Measurements from ENCODE around the gene TBPL1.
A peak's percentile ranks its signal among the peaks of the same experiment; 100 is the strongest.
"Not testable (repeated sequence)": the region's sequence is repeated elsewhere in the genome, so short reads cannot be mapped to it uniquely, and the experiment has no call there.

The TBPL1 gene

DNA sequence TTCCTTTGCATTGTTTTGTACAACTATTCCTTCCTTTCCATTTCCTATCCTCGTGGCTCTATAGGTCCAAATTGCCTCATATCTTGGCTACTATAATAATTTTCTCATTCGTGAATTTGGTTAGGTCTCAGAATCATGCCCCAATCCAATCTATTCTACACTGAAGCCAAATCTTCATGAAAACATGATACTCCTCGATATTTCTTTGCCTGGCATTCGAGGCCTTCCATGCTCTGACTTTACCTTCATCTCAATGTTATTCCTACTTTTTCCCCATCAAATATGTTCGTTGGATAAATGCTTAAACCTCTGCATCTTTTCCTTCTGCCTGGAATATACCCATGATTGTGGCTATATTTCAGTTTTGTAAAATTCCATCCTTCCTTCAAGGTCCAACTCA, 33.7 kb upstream of the TBPL1 start:
- H3K27ac ChIP-seq: no peak overlapping the region
- TF ChIP-seq, protein P1, sequence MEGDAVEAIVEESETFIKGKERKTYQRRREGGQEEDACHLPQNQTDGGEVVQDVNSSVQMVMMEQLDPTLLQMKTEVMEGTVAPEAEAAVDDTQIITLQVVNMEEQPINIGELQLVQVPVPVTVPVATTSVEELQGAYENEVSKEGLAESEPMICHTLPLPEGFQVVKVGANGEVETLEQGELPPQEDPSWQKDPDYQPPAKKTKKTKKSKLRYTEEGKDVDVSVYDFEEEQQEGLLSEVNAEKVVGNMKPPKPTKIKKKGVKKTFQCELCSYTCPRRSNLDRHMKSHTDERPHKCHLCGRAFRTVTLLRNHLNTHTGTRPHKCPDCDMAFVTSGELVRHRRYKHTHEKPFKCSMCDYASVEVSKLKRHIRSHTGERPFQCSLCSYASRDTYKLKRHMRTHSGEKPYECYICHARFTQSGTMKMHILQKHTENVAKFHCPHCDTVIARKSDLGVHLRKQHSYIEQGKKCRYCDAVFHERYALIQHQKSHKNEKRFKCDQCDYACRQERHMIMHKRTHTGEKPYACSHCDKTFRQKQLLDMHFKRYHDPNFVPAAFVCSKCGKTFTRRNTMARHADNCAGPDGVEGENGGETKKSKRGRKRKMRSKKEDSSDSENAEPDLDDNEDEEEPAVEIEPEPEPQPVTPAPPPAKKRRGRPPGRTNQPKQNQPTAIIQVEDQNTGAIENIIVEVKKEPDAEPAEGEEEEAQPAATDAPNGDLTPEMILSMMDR (IDR thresholded peaks at IDR 0.05): no peak
- H3K4me3 ChIP-seq: no peak overlapping the region
- DNase-seq (ENCODE audit: low spot score): no peak

DNA sequence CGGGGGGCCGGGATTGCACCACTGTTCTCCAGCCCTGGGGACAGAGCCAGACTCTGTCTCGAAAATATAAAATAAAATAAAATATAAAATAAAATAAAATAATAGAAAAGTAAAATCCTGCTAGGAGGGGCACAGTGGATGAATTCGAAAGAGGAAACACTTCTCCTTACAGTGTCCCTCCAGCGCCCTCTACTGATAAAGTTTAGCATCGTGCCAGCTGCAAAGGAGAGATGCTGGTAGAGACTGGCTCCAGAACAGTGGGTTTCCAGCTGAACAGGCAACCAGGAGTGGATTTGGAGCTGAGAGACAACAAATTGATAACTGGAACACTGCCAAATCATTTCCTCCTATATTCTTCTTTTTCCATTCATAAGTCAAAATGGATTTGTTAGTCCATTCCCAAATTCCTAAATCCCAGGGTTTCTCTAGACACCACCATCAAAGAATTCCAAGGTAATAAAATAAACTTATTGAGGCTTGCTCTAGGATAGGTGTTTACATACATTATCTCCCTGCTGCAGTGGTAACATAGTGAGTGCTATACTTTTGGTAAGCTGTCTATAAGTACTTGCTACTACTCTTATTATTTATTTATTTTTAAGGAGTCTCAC, 31.7 kb upstream of the TBPL1 start:
- DNase-seq (ENCODE audit: low spot score): no peak
- TF ChIP-seq, protein P1 (IDR thresholded peaks at IDR 0.05): peak; percentile 81
- H3K27ac ChIP-seq: no peak overlapping the region
- H3K4me3 ChIP-seq: peak overlapping the region; percentile 35

DNA sequence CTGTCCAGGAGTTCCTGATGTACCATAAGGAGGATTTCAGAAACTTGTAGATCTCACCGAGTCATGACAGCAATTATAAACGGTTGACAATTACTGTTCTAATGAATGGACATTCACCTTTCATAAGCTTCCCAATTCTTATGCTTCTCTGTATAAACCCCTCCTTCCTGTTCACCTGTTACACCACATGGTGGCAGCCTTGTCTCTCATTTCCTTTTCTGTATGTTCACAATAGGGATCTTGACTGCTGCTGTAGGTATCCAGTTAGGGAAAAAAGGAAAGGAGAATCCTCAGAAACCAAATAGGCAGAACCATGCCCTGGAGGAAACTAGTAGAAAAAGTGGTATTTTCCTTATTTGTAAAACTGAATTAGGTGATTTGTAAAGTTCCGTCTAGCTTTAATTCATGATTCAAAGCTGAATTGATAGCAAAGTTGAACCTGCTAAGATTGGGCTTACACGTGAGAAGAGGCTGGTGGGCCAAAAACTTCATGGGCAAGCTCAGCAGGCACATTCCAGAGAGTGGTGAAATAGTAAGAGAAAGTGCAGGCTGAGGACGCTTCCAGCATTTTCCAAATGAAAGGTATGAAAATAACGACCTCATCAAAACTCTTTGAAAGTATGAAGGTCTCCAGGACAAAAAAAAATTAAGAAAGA, 29.0 kb upstream of the TBPL1 start:
- no peak for DNase-seq (ENCODE audit: low spot score)
- TF ChIP-seq, protein P1 (IDR thresholded peaks at IDR 0.05): peak; percentile 58
- Histone ChIP-seq H3K4me3 (no peak overlapping the region), H3K27ac (no peak overlapping the region)

DNA sequence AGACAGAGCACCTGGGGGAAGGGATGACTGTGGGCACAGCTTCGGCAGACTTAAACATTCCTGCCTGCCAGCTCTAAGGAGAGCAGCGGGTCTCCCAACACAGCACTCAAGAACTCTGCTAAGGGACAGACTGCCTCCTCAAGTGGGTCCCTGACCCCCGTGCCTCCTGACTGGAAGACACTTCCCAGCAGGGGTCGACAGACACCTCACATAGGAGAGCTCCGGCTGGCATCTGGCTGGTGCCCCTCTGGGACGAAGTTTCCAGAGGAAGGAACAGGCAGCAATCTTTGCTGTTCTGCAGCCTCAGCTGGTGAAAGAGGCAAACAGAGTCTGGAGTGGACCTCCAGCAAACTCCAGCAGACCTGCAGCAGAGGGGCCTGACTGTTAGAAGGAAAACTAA, 21.8 kb upstream of the TBPL1 start:
- H3K27ac ChIP-seq; DNase-seq (ENCODE audit: low spot score); H3K4me3 ChIP-seq: not testable (repeated sequence)

DNA sequence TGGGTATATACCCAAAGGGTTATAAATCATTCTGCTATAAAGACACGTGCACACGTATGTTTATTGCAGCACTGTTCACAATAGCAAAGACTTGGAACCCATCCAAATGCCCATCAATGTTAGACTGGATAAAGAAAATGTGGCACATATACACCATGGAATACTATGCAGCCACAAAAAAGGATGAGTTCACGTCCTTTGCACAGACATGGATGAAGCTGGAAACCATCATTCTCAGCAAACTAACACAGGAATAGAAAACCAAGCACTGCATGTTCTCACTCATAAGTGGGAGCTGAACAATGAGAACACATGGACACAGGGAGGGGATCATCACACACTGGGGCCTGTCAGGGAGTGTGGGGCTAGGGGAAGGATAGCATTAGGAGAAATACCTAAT, 16.7 kb upstream of the TBPL1 start:
- not testable (repeated sequence) for H3K4me3 ChIP-seq; H3K27ac ChIP-seq; DNase-seq (ENCODE audit: low spot score)

DNA sequence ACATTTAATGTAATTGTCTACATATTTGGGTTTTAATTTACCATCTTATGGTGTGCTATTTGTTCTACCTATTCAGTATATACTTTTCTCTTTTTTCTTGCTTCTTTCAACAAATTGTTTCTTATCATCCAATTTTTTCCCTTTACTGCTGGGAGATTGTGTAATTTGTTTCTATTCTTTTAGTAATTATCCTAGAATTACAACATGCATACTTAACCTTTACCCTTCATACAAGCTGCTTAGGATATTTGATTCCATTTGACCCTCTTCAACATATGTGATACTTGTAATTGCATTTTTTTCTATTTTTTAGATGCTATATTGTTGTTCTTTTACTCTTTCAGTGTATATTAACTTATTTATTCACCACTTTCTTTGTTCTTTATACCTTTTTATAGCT, 15.1 kb upstream of the TBPL1 start:
- DNase-seq (ENCODE audit: low spot score): no peak
- Histone ChIP-seq H3K27ac (no peak overlapping the region), H3K4me3 (no peak overlapping the region)
- TF ChIP-seq, protein P1 (IDR thresholded peaks at IDR 0.05): no peak

DNA sequence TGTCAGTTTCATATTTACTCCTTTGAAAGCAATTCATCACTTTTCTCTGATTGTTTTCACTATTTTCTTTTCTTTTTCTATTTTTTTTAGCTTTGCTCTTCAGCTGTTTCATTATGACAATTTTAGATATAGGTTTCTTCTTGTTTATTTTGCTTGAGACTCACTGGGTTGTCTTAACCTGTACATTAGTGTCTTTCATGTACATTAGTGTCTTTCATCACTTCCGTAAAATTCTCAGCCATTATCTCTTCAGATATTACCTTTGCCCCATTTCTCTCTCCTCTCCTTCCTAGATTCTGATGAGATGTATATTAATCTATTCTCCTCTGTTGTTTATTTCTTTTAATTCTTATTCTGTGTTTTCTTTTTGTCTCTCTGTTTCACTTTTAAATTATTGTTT, 14.5 kb upstream of the TBPL1 start:
- TF ChIP-seq, protein P1 (IDR thresholded peaks at IDR 0.05): no peak
- Histone ChIP-seq H3K4me3 (no peak overlapping the region), H3K27ac (no peak overlapping the region)
- no peak for DNase-seq (ENCODE audit: low spot score)
